GM21619 (cell line): ENCODE data around the gene BSDC1.
A peak's percentile ranks its signal among the peaks of the same experiment; 100 is the strongest.
"Not testable (repeated sequence)": the region's sequence is repeated elsewhere in the genome, so short reads cannot be mapped to it uniquely, and the experiment has no call there.

Experiments used
- ATAC-seq: cut with Tn5 transposase; IDR thresholded peaks from one replicate; pipeline ENCODE4 v1.9.1; 2021; ENCODE audit not compliant: unreplicated experiment

Gene BSDC1

GRCh38 chr1:32394141-32394889 is at the start of gene BSDC1:
TSS of gene BSDC1 (minus strand) at chr1:32394441. CDS start at chr1:32394414, 27 bp downstream.
- peak; percentile 95 for ATAC-seq

GRCh38 chr1:32441467-32441866 is 47.2 kb upstream of the BSDC1 start:
- ATAC-seq, result not testable (repeated sequence)

GRCh38 chr1:32438777-32439176 is 44.5 kb upstream of the BSDC1 start:
- ATAC-seq, result not testable (repeated sequence)

- ATAC-seq, result no peak
These were observed 43.9 kb upstream of the BSDC1 start for GRCh38 chr1:32438136-32438535.

GRCh38 chr1:32431736-32432400 is 37.6 kb upstream of the BSDC1 start:
- no peak for ATAC-seq

- ATAC-seq, result no peak
These were observed 33.2 kb upstream of the BSDC1 start for GRCh38 chr1:32427264-32427963.

- no peak for ATAC-seq
These were observed 32.4 kb upstream of the BSDC1 start for GRCh38 chr1:32426489-32427255.

GRCh38 chr1:32421775-32422174 is 27.5 kb upstream of the BSDC1 start:
- ATAC-seq, result no peak

GRCh38 chr1:32414186-32414886 is 20.1 kb upstream of the BSDC1 start:
- no peak for ATAC-seq

- ATAC-seq, result peak; percentile 44
These were observed 19.4 kb upstream of the BSDC1 start for GRCh38 chr1:32413507-32414185.

- ATAC-seq, result no peak
These were observed 17.0 kb upstream of the BSDC1 start for GRCh38 chr1:32411261-32411660.

- no peak for ATAC-seq
These were observed 12.4 kb upstream of the BSDC1 start for GRCh38 chr1:32406629-32407111.

GRCh38 chr1:32405672-32406467 is 11.6 kb upstream of the BSDC1 start:
- no peak for ATAC-seq

- ATAC-seq, result no peak
These were observed 10.7 kb upstream of the BSDC1 start for GRCh38 chr1:32404946-32405345.

- ATAC-seq, result no peak
These were observed 6.8 kb upstream of the BSDC1 start for GRCh38 chr1:32400876-32401631.

GRCh38 chr1:32399843-32400242 is 5.6 kb upstream of the BSDC1 start:
- no peak for ATAC-seq

- ATAC-seq, result no peak
These were observed 4.2 kb upstream of the BSDC1 start for GRCh38 chr1:32398401-32398800.

- not testable (repeated sequence) for ATAC-seq
These were observed 2.3 kb upstream of the BSDC1 start for GRCh38 chr1:32396524-32396923.
